ENCODE results near the gene TBC1D5. TPM values are rescaled to one million over a fixed set of nuclear protein-coding genes. Genes with fewer than 3 reads are reported as not detected.
A peak's percentile ranks its signal among the peaks of the same experiment; 100 is the strongest.

TBC1D5 gene
- total and polyA plus RNA-seq, 2 experiments from 2014 or later = 31.0 to 69.9 TPM

- H3K79me2 ChIP-seq (ENCODE audit: insufficient read depth) = no peaks in the 10 kb centered on the region
- 97 to 99% methylated on average over 5 of the region's 5 CpGs for WGBS, 2 experiments (ENCODE audit: low coverage in 1 of 2, low lambda C conversion rate in 2 of 2, missing lambda C conversion rate in 2 of 2)
- no peaks in the 10 kb centered on the region for H3K27me3 ChIP-seq (replicated peaks; ENCODE audit: insufficient read depth)
- TF ChIP-seq EZH2 (IDR thresholded peaks at IDR 0.05; ENCODE audit: insufficient read depth, poor library complexity, severe bottlenecking) = no peak
- TF ChIP-seq EZH2phosphoT487 (IDR thresholded peaks at IDR 0.05; ENCODE audit: insufficient read depth, low read depth) = no peak
- H3K4me2 ChIP-seq (ENCODE audit: unreplicated experiment) = no peak overlapping the region
- H3K27ac ChIP-seq = no peak overlapping the region
- H3K36me3 ChIP-seq (ENCODE audit: low read depth) = no peaks in the 10 kb centered on the region
- no peak overlapping the region for H3K9ac ChIP-seq
- no peak overlapping the region for H3K4me3 ChIP-seq
- no peaks in the 10 kb centered on the region for H3K9me2 ChIP-seq (ENCODE audit: insufficient read depth)
- no peaks in the 10 kb centered on the region for H3F3A ChIP-seq (ENCODE audit: insufficient read depth)
- DNase-seq = no peak
- H3K9me3 ChIP-seq (ENCODE audit: low read depth) = no peaks in the 10 kb centered on the region
- in situ Hi-C loops (cut with MboI) = no loop called here
- no peak overlapping the region for H2AFZ ChIP-seq
- H4K20me1 ChIP-seq (ENCODE audit: insufficient read depth) = no peaks in the 10 kb centered on the region
- H3K4me1 ChIP-seq (ENCODE audit: insufficient read depth) = no peaks in the 10 kb centered on the region
Observed at GRCh38 chr3:17322106-17322793, 420.2 kb downstream of the TBC1D5 start.

GRCh38 chr3:17320266-17320665 lies 422.2 kb downstream of the TBC1D5 start:
- H3K4me1 ChIP-seq (ENCODE audit: insufficient read depth) = no peaks in the 10 kb centered on the region
- H3F3A ChIP-seq (ENCODE audit: insufficient read depth) = no peaks in the 10 kb centered on the region
- no peaks in the 10 kb centered on the region for H3K27me3 ChIP-seq (replicated peaks; ENCODE audit: insufficient read depth)
- H3K4me3 ChIP-seq = no peak overlapping the region
- DNase-seq = peak; percentile 20
- no peaks in the 10 kb centered on the region for H3K9me2 ChIP-seq (ENCODE audit: insufficient read depth)
- H3K9ac ChIP-seq = no peak overlapping the region
- no peak overlapping the region for H3K4me2 ChIP-seq (ENCODE audit: unreplicated experiment)
- H3K27ac ChIP-seq = no peak overlapping the region
- TF ChIP-seq EZH2 (IDR thresholded peaks at IDR 0.05; ENCODE audit: insufficient read depth, poor library complexity, severe bottlenecking) (no peak), EZH2phosphoT487 (IDR thresholded peaks at IDR 0.05; ENCODE audit: insufficient read depth, low read depth) (no peak)
- in situ Hi-C loops (cut with MboI) = no loop called here
- no peaks in the 10 kb centered on the region for H3K36me3 ChIP-seq (ENCODE audit: low read depth)
- no peak overlapping the region for H2AFZ ChIP-seq
- no peaks in the 10 kb centered on the region for H3K9me3 ChIP-seq (ENCODE audit: low read depth)
- no peaks in the 10 kb centered on the region for H4K20me1 ChIP-seq (ENCODE audit: insufficient read depth)
- no peaks in the 10 kb centered on the region for H3K79me2 ChIP-seq (ENCODE audit: insufficient read depth)

- H3K27ac ChIP-seq = no peak overlapping the region
- no peaks in the 10 kb centered on the region for H3K36me3 ChIP-seq (ENCODE audit: low read depth)
- H3K9me3 ChIP-seq (ENCODE audit: low read depth) = no peaks in the 10 kb centered on the region
- H2AFZ ChIP-seq = no peak overlapping the region
- H3F3A ChIP-seq (ENCODE audit: insufficient read depth) = no peaks in the 10 kb centered on the region
- no peaks in the 10 kb centered on the region for H3K4me1 ChIP-seq (ENCODE audit: insufficient read depth)
- in situ Hi-C loops (cut with MboI) = no loop called here
- H3K9ac ChIP-seq = no peak overlapping the region
- DNase-seq = no peak
- H4K20me1 ChIP-seq (ENCODE audit: insufficient read depth) = no peaks in the 10 kb centered on the region
- H3K9me2 ChIP-seq (ENCODE audit: insufficient read depth) = no peaks in the 10 kb centered on the region
- no peak overlapping the region for H3K4me3 ChIP-seq
- no peak for TF ChIP-seq EZH2phosphoT487 (IDR thresholded peaks at IDR 0.05; ENCODE audit: insufficient read depth, low read depth)
- TF ChIP-seq EZH2 (IDR thresholded peaks at IDR 0.05; ENCODE audit: insufficient read depth, poor library complexity, severe bottlenecking) = no peak
- no peaks in the 10 kb centered on the region for H3K27me3 ChIP-seq (replicated peaks; ENCODE audit: insufficient read depth)
- H3K79me2 ChIP-seq (ENCODE audit: insufficient read depth) = no peaks in the 10 kb centered on the region
- 74 to 81% methylated on average over 3 of the region's 3 CpGs for WGBS, 2 experiments (ENCODE audit: low coverage in 1 of 2, low lambda C conversion rate in 2 of 2, missing lambda C conversion rate in 2 of 2)
- no peak overlapping the region for H3K4me2 ChIP-seq (ENCODE audit: unreplicated experiment)
Observed at GRCh38 chr3:17315897-17316296, 426.5 kb downstream of the TBC1D5 start.

- no peaks in the 10 kb centered on the region for H3F3A ChIP-seq (ENCODE audit: insufficient read depth)
- no peaks in the 10 kb centered on the region for H3K79me2 ChIP-seq (ENCODE audit: insufficient read depth)
- TF ChIP-seq EZH2 (IDR thresholded peaks at IDR 0.05; ENCODE audit: insufficient read depth, poor library complexity, severe bottlenecking) (no peak), EZH2phosphoT487 (IDR thresholded peaks at IDR 0.05; ENCODE audit: insufficient read depth, low read depth) (no peak)
- no peaks in the 10 kb centered on the region for H3K9me2 ChIP-seq (ENCODE audit: insufficient read depth)
- no peaks in the 10 kb centered on the region for H4K20me1 ChIP-seq (ENCODE audit: insufficient read depth)
- H3K9me3 ChIP-seq (ENCODE audit: low read depth) = no peaks in the 10 kb centered on the region
- no peak for DNase-seq
- no peaks in the 10 kb centered on the region for H3K4me1 ChIP-seq (ENCODE audit: insufficient read depth)
- no peaks in the 10 kb centered on the region for H3K27me3 ChIP-seq (replicated peaks; ENCODE audit: insufficient read depth)
- no peak overlapping the region for H3K9ac ChIP-seq
- H2AFZ ChIP-seq = no peak overlapping the region
- H3K4me3 ChIP-seq = no peak overlapping the region
- H3K36me3 ChIP-seq (ENCODE audit: low read depth) = no peaks in the 10 kb centered on the region
- H3K4me2 ChIP-seq (ENCODE audit: unreplicated experiment) = no peak overlapping the region
- in situ Hi-C loops (cut with MboI) = no loop called here
- H3K27ac ChIP-seq = no peak overlapping the region
Observed at GRCh38 chr3:17314171-17314570, 428.3 kb downstream of the TBC1D5 start.

- H3K9ac ChIP-seq = no peak overlapping the region
- no peaks in the 10 kb centered on the region for H3K9me3 ChIP-seq (ENCODE audit: low read depth)
- no peaks in the 10 kb centered on the region for H3K27me3 ChIP-seq (replicated peaks; ENCODE audit: insufficient read depth)
- no peak overlapping the region for H3K27ac ChIP-seq
- DNase-seq = no peak
- 66 to 67% methylated on average over 3 of the region's 3 CpGs for WGBS, 2 experiments (ENCODE audit: low coverage in 1 of 2, low lambda C conversion rate in 2 of 2, missing lambda C conversion rate in 2 of 2)
- H3K4me2 ChIP-seq (ENCODE audit: unreplicated experiment) = no peak overlapping the region
- in situ Hi-C loops (cut with MboI) = no loop called here
- H3K9me2 ChIP-seq (ENCODE audit: insufficient read depth) = no peaks in the 10 kb centered on the region
- TF ChIP-seq EZH2phosphoT487 (IDR thresholded peaks at IDR 0.05; ENCODE audit: insufficient read depth, low read depth) (no peak), EZH2 (IDR thresholded peaks at IDR 0.05; ENCODE audit: insufficient read depth, poor library complexity, severe bottlenecking) (no peak)
- H3K4me1 ChIP-seq (ENCODE audit: insufficient read depth) = no peaks in the 10 kb centered on the region
- no peaks in the 10 kb centered on the region for H3F3A ChIP-seq (ENCODE audit: insufficient read depth)
- no peak overlapping the region for H2AFZ ChIP-seq
- no peaks in the 10 kb centered on the region for H3K36me3 ChIP-seq (ENCODE audit: low read depth)
- H4K20me1 ChIP-seq (ENCODE audit: insufficient read depth) = no peaks in the 10 kb centered on the region
- no peak overlapping the region for H3K4me3 ChIP-seq
- H3K79me2 ChIP-seq (ENCODE audit: insufficient read depth) = no peaks in the 10 kb centered on the region
Observed at GRCh38 chr3:17313746-17314145, 428.7 kb downstream of the TBC1D5 start.

Measured in GM23248 (cell line).